ENCODE data around the gene IPO8. TPM values are rescaled to one million over a fixed set of nuclear protein-coding genes. Genes with fewer than 3 reads are reported as not detected.

Gene IPO8
- total RNA-seq, 4 donors from 2014 or later = 27.7 to 51.5 (median 38.9) TPM

DNA sequence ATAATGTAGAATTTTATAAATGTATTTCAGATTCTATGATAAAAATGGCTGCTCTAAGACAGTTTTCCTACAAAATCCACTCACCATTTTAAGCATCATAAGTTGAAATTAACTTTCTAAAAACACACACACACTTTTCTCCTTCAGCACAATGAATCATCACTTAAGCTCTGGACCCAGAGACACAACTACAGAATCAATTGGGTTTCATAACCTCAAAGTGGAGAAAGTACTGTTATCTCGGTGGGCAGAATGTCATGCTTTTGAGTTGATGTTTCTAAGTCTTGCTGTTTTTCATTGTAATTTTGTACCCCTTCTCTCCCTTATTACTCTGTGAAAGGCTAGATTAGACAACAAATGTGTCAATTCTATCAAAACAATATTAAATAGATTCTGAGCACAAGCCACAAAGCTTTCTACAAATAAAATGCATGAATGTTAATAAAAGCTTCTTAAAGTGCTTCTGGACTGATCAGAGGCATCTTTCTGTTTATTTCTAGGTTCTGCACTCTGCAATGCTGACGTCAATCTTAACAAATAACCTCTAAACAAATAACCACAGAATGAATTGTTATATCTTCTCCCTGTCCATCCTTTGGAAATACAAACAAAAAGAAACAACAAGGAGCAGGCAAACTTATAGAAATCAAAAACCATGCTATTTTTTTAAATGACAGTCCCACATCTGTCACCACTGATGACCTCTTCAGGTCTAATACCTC lies 8.2 kb downstream of the IPO8 start:
- TF ChIP-seq, protein P1, sequence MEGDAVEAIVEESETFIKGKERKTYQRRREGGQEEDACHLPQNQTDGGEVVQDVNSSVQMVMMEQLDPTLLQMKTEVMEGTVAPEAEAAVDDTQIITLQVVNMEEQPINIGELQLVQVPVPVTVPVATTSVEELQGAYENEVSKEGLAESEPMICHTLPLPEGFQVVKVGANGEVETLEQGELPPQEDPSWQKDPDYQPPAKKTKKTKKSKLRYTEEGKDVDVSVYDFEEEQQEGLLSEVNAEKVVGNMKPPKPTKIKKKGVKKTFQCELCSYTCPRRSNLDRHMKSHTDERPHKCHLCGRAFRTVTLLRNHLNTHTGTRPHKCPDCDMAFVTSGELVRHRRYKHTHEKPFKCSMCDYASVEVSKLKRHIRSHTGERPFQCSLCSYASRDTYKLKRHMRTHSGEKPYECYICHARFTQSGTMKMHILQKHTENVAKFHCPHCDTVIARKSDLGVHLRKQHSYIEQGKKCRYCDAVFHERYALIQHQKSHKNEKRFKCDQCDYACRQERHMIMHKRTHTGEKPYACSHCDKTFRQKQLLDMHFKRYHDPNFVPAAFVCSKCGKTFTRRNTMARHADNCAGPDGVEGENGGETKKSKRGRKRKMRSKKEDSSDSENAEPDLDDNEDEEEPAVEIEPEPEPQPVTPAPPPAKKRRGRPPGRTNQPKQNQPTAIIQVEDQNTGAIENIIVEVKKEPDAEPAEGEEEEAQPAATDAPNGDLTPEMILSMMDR (IDR thresholded peaks at IDR 0.05; ENCODE audit: low read depth) = no peak

DNA sequence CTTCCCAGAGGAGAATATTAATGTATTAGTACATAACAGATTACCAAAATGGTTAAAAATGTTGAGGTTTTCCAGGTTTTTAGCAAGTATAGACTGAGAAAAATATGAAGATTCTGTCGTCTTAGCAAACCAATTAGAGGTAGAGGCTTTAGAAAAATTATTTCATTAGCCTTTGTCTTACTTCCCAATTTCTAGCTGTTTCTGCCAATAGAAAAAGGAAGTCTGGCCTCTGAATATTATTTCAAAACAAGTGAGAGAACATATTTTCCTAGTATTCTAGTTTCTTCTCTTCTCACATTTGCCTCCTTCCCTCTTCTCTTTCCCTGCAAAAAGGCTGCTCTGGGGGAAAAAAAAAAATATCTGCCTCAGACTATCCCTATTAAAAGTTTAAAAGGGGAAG lies 16.4 kb downstream of the IPO8 start:
- TF ChIP-seq, protein P1 (IDR thresholded peaks at IDR 0.05; ENCODE audit: low read depth) = no peak

DNA sequence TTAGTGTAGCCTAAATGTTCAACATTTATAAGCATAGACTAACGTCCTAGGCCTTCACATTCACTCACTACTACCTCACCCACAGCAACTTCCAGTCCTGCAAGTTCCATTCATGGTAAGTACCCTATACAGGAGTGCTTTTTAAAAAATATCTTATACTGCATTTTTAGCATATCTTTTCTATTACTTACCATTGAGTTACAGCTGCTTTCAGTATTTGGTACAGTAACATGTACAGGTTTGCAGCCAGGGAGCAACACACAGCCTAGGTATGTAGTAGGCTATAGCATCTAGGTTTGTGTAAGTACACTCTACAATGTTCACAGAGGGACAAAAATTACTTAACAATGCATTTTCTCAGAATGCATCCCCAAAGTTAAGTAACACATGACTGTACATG lies 17.4 kb downstream of the IPO8 start:
- TF ChIP-seq, protein P1 (IDR thresholded peaks at IDR 0.05; ENCODE audit: low read depth) = no peak

DNA sequence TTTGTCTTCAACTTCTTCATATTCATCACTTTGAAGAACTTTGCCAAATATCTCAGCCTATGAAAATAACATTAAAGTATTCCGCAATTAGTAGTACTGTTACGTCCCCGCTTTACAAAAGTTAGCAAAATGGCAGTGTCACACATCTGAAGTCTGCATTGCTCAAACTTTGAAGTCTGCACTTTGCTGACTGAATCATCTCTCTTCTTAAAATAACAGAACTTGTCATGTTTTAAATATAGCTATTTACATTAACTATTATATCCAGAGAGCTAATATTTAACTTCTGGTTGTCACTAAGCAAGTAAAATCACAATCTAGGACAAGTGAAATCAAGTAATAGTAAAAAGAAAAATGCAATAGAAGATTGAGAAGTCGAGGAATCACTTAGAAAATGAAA lies 34.5 kb downstream of the IPO8 start:
- TF ChIP-seq, protein P1 (IDR thresholded peaks at IDR 0.05; ENCODE audit: low read depth) = no peak

DNA sequence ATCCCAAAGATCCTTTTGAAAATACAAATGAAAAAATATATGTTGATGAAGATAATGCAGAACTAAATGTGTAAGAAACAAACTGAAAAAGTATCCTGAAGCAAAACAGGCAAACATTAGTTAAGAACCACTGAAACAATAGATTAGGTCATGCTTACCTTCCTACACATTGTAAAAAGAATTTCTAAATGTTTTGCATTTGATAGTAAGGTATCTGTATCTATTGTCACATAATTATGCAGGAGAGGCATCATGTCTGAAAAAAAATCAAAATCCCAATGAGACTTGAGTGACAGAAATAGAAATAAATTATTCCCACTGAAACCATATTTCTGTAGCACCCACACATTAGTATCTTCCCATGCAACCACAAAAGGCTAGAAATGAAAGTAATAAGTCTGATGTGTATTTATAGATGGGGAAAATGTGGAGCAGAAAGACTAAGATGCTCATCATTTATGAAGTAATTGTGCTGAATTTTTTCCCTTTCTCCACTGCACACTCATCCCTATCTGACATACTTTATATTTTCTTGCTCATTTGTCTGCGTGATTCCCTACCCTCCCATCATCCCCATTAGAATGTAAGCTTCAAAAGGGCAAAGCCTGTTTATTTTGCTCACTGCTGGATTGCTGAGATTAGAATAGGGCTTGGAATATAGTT lies 43.5 kb downstream of the IPO8 start:
- TF ChIP-seq, protein P1 (IDR thresholded peaks at IDR 0.05; ENCODE audit: low read depth) = no peak

DNA sequence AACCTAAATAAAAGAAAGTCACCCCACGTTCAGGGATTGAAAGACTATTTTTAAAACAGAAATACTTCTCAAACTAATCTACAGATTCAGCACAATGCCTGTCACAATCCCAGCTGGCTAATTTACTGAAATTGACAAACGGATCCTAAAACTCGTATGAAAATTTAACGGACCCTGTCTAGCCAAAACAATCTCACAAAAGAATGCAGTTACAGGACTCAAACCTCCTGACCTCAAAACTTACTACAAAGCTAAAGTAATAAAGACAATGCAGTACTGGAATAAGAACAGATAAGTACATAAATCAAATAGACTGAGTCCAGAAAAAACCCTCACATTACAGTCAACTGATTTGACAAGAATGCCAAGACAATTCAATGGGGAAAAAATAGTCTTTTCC lies 48.8 kb downstream of the IPO8 start:
- TF ChIP-seq, protein P1 (IDR thresholded peaks at IDR 0.05; ENCODE audit: low read depth) = no peak

DNA sequence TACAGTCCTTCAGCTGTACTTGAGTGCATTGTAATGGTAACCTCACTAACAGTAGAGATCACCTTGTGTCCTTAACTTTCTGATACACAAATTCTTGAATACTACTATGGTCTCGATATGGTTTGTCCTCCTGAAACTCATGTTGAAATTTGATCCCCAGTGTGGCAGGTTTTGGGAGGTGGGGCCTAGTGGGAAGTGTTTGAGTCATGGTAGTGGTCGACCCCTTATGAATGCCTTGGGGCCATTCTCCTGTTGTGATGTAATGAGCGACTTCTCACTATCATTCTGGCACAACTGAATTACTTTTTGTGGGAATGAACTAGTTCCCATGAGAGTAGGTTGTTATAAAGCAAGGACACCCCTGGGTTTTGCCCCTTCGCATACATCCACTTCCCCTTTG lies 52.3 kb downstream of the IPO8 start:
- TF ChIP-seq, protein P1 (IDR thresholded peaks at IDR 0.05; ENCODE audit: low read depth) = no peak
